ENCODE data around the gene VPS8. TPM values are rescaled to one million over a fixed set of nuclear protein-coding genes. Genes with fewer than 3 reads are reported as not detected.
"Not testable (repeated sequence)": the region's sequence is repeated elsewhere in the genome, so short reads cannot be mapped to it uniquely, and the experiment has no call there.

Gene VPS8
- total RNA-seq, 1 donor from 2014 or later: 83.9 TPM

DNA sequence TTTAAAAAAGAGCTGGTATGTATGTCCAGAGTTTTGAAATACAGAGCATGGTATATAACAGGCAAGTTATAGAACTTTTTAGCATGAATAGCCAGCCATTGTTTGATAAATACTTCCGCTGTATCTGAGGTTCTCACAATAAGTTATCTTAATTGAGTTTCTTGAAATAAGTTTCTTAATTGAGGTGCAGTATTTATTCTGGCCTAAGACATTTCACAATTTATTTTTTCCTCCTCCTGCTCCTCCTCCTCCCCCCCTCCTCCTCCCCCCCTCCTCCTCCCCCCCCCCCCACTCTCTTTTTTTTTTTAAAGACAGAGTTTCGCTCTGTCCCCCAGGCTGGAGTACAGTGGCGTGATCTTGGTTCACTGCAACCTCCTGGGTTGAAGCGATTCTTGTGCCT is 83.4 kb downstream of the VPS8 start:
- intact Hi-C loops (cut with micrococcal nuclease): no loop called here
- TF ChIP-seq, protein P1, sequence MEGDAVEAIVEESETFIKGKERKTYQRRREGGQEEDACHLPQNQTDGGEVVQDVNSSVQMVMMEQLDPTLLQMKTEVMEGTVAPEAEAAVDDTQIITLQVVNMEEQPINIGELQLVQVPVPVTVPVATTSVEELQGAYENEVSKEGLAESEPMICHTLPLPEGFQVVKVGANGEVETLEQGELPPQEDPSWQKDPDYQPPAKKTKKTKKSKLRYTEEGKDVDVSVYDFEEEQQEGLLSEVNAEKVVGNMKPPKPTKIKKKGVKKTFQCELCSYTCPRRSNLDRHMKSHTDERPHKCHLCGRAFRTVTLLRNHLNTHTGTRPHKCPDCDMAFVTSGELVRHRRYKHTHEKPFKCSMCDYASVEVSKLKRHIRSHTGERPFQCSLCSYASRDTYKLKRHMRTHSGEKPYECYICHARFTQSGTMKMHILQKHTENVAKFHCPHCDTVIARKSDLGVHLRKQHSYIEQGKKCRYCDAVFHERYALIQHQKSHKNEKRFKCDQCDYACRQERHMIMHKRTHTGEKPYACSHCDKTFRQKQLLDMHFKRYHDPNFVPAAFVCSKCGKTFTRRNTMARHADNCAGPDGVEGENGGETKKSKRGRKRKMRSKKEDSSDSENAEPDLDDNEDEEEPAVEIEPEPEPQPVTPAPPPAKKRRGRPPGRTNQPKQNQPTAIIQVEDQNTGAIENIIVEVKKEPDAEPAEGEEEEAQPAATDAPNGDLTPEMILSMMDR (IDR thresholded peaks at IDR 0.05; ENCODE audit: borderline replicate concordance): no peak
- Histone ChIP-seq H3K27me3 (ENCODE audit: low read depth) (no peaks in the 10 kb centered on the region), H3K4me1 (no peaks in the 10 kb centered on the region), H3K4me3 (no peak overlapping the region), H3K9me3 (replicated peaks) (no peaks in the 10 kb centered on the region), H3K27ac (replicated peaks) (no peak overlapping the region), H3K36me3 (peaks cover 27% of the 10 kb centered on the region)
- DNase-seq: no peak

DNA sequence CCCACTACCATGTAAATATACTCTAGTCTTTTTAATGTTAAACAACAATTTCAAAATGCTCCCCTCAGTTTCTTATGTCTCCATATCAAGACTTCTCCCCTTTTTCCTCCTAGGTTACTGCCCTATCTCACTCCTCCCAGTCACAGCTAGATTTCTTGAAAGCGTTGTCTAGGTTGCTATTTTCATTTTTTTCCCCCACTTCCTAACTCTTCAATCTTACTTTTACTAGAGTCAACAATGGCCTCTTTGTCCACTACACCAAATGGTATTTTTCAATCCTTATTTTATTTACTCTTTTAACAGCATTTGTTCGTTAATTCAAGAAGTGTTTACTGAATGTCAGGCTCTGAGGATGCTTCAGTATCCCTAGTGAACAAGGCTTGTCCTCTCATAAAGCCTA is 84.4 kb downstream of the VPS8 start:
- peaks cover 27% of the 10 kb centered on the region for H3K36me3 ChIP-seq
- DNase-seq: no peak
- H3K4me1 ChIP-seq: no peaks in the 10 kb centered on the region
- no peaks in the 10 kb centered on the region for H3K27me3 ChIP-seq (ENCODE audit: low read depth)
- TF ChIP-seq, protein P1 (IDR thresholded peaks at IDR 0.05; ENCODE audit: borderline replicate concordance): no peak
- no peak overlapping the region for H3K27ac ChIP-seq (replicated peaks)
- intact Hi-C loops (cut with micrococcal nuclease): no loop called here
- H3K4me3 ChIP-seq: no peak overlapping the region
- H3K9me3 ChIP-seq (replicated peaks): no peaks in the 10 kb centered on the region

- H3K27ac ChIP-seq (replicated peaks): no peak overlapping the region
- TF ChIP-seq, protein P1 (IDR thresholded peaks at IDR 0.05; ENCODE audit: borderline replicate concordance): no peak
Measured at GRCh38 chr3:184899953-184900595, 88.1 kb downstream of the VPS8 start.

GRCh38 chr3:184907031-184907430 is 95.1 kb downstream of the VPS8 start:
- H3K36me3 ChIP-seq: peaks cover 54% of the 10 kb centered on the region

More at GRCh38 chr3:184899953-184900595, 88.1 kb downstream of the VPS8 start:
- intact Hi-C loops (cut with micrococcal nuclease): no loop called here
- no peak overlapping the region for H3K4me3 ChIP-seq
- DNase-seq: no peak
- H3K9me3 ChIP-seq (replicated peaks): peaks cover 5% of the 10 kb centered on the region
- H3K4me1 ChIP-seq: no peaks in the 10 kb centered on the region
- no peaks in the 10 kb centered on the region for H3K27me3 ChIP-seq (ENCODE audit: low read depth)
- H3K36me3 ChIP-seq: peaks cover 62% of the 10 kb centered on the region

GRCh38 chr3:184907681-184908649 is 96.0 kb downstream of the VPS8 start:
- H3K27me3 ChIP-seq (ENCODE audit: low read depth): no peaks in the 10 kb centered on the region
- DNase-seq: peak; percentile 19
- H3K27ac ChIP-seq (replicated peaks): peak overlapping the region; percentile 36
- TF ChIP-seq, protein P1 (IDR thresholded peaks at IDR 0.05; ENCODE audit: borderline replicate concordance): no peak
- intact Hi-C loops (cut with micrococcal nuclease): no loop called here
- H3K36me3 ChIP-seq: peaks cover 45% of the 10 kb centered on the region
- no peak overlapping the region for H3K4me3 ChIP-seq
- peaks cover 7% of the 10 kb centered on the region for H3K9me3 ChIP-seq (replicated peaks)
- no peaks in the 10 kb centered on the region for H3K4me1 ChIP-seq

More at GRCh38 chr3:184907031-184907430, 95.1 kb downstream of the VPS8 start:
- H3K27ac ChIP-seq (replicated peaks); DNase-seq; H3K4me1 ChIP-seq; H3K9me3 ChIP-seq (replicated peaks); H3K27me3 ChIP-seq (ENCODE audit: low read depth); intact Hi-C loops (cut with micrococcal nuclease); H3K4me3 ChIP-seq: not testable (repeated sequence)
